ENCODE results near the gene ACTL10. TPM values are rescaled to one million over a fixed set of nuclear protein-coding genes. Genes with fewer than 3 reads are reported as not detected.
A peak's percentile ranks its signal among the peaks of the same experiment; 100 is the strongest.

Gene ACTL10
- polyA plus RNA-seq, 6 donors from 2014 or later: 1.2 to 4.8 (median 3.7) TPM; not detected in 1

- Mint-ChIP-seq H3K4me1 (peaks cover 0 to 13% (median 6%) of the 10 kb centered on the region in 3 donors), H3K36me3 (peaks cover 6 to 11% of the 10 kb centered on the region in 2 donors), H3K4me3 (peak overlapping the region in 1 of 8 donors; percentile 42), H3K27ac (no peak overlapping the region), H3K9me3 (no peaks in the 10 kb centered on the region), H3K27me3 (no peaks in the 10 kb centered on the region)
- no peak for ATAC-seq (ENCODE audit: low read depth in 2 of 2)
- DNase-seq: no peak
Observed at GRCh38 chr20:33707668-33708067, 40.9 kb downstream of the ACTL10 start.

DNA sequence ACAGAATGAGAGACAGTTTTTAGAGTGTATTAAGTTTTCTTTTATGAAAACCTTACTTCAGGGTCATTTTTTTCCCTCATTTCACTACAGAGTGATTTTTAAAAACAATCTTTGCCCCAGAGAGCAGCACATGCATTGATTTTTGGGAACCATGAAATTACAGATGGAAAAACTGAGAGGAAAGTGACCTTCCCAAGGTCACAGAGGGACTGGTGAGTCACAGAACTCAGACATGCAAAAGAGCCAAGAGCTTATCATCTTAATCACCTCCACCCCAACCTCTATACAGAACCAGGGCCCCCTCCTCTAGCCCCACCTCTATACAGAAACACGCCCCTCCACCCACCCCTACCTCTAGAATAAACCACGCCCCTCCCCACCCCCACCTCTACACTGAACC lies 42.7 kb downstream of the ACTL10 start:
- Mint-ChIP-seq H3K27ac (no peak overlapping the region), H3K27me3 (no peaks in the 10 kb centered on the region), H3K36me3 (peaks cover 17 to 26% of the 10 kb centered on the region in 2 donors), H3K4me3 (no peak overlapping the region), H3K9me3 (no peaks in the 10 kb centered on the region), H3K4me1 (peaks cover 0 to 20% (median 6%) of the 10 kb centered on the region in 3 donors)
- ATAC-seq (ENCODE audit: low read depth in 2 of 2) (no peak), DNase-seq (no peak)

- H3K9me3 Mint-ChIP-seq: no peaks in the 10 kb centered on the region
- no peak overlapping the region for H3K4me3 Mint-ChIP-seq
- peak overlapping the region in 1 of 6 donors; percentile 34 for H3K27ac Mint-ChIP-seq
- H3K27me3 Mint-ChIP-seq: no peaks in the 10 kb centered on the region
- H3K36me3 Mint-ChIP-seq: peaks cover 17 to 26% of the 10 kb centered on the region in 2 donors
- no peak for ATAC-seq (ENCODE audit: low read depth in 2 of 2)
- peaks cover 0 to 20% (median 6%) of the 10 kb centered on the region in 3 donors for H3K4me1 Mint-ChIP-seq
- no peak for DNase-seq
Observed at GRCh38 chr20:33709905-33710541, 43.3 kb downstream of the ACTL10 start.

DNA sequence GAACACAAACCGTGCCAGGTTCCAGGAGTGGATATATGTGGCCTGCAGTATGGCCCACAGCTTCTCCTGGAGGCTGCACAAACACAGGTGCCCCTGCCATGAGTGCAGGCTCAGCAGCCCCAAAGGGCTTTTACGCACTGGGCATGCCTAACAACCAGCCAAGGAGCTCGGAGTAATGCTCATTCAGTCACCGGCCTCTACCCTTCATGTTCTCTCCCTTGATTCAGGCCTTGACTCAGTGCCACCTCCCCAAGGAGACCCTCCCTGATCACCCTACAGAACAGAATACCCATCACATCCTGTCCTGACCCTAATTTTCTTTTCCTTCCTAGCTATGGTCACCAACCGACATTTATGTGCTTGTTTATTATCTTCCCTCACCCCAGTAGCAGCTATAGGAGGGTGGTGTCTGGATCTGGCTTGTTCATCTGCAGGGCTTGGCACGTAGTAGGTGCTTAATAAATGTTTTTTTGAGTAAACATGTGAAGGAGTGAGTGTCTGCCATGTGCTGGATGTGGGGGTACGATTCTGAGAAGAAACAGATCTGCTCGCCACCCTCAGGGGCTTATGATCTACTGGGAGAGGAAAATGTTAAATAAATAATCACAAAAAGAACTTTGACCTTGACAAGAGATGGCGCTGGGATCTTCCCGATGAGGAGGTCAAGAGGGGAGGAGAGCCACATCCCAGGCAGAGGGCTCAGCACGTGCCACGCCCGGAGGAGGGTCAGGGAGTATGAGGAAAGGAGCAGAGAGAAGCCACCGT lies 44.1 kb downstream of the ACTL10 start:
- H3K27ac Mint-ChIP-seq: peak overlapping the region in 1 of 6 donors; percentile 24
- ATAC-seq (ENCODE audit: low read depth in 2 of 2): no peak
- H3K4me1 Mint-ChIP-seq: peaks cover 0 to 20% (median 6%) of the 10 kb centered on the region in 3 donors
- peaks cover 17 to 26% of the 10 kb centered on the region in 2 donors for H3K36me3 Mint-ChIP-seq
- no peak for DNase-seq
- H3K4me3 Mint-ChIP-seq: no peak overlapping the region
- H3K27me3 Mint-ChIP-seq: no peaks in the 10 kb centered on the region
- no peaks in the 10 kb centered on the region for H3K9me3 Mint-ChIP-seq

GRCh38 chr20:33711446-33711738 lies 44.6 kb downstream of the ACTL10 start:
- H3K9me3 Mint-ChIP-seq: no peaks in the 10 kb centered on the region
- ATAC-seq (ENCODE audit: low read depth in 2 of 2) (no peak), DNase-seq (no peak)
- H3K27me3 Mint-ChIP-seq: no peaks in the 10 kb centered on the region
- peaks cover 0 to 23% (median 6%) of the 10 kb centered on the region in 3 donors for H3K4me1 Mint-ChIP-seq
- peaks cover 22 to 26% of the 10 kb centered on the region in 2 donors for H3K36me3 Mint-ChIP-seq
- H3K4me3 Mint-ChIP-seq: no peak overlapping the region
- no peak overlapping the region for H3K27ac Mint-ChIP-seq

DNA sequence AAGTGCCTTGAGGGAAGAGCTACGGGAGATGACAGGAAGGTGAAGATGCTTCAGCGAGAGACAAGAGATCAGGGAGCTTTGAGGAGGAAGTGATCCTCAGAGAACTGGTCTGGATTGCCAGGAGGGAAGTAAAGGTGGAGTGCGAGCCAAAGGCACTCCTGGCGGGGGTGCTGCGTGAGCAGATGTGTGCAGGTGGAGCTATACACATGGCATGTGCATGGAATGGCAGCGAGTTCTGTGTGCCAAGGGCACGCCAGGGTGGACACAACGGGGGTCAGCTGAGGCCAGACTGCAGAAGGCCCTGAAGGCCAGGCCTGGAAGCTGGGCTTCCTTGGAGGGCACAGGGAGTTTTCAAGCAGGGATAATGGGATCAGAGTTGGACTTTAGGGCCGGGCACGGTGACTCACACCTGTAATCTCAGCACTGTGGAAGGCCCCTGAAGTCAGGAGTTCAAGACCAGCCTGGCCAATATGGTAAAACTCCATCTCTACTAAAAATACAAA lies 47.2 kb downstream of the ACTL10 start:
- Mint-ChIP-seq H3K27me3 (no peaks in the 10 kb centered on the region), H3K27ac (no peak overlapping the region), H3K4me1 (peaks cover 0 to 28% (median 13%) of the 10 kb centered on the region in 3 donors), H3K36me3 (peaks cover 17 to 26% of the 10 kb centered on the region in 2 donors), H3K4me3 (peak overlapping the region in 1 of 8 donors; percentile 20), H3K9me3 (no peaks in the 10 kb centered on the region)
- ATAC-seq (ENCODE audit: low read depth in 2 of 2) (no peak), DNase-seq (no peak)

DNA sequence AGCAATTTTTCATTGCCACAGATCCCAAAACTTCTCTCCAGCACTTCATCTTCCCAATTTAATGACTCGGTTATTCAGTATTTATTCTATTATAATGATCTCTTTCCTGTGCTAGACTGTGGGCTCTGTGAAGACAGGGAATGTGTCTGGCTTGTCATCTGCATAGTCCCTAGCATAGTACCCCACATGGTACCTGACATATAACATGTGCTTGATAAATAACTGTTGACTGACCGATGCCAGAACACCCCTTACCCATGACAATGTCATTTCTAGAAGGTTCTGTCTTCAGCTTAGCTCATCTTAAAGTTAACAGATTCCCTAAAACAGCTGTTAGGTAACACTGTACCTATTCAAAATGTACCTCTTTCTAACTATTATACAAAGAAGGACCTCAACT lies 49.8 kb downstream of the ACTL10 start:
- Mint-ChIP-seq H3K9me3 (peaks cover 0 to 4% (median 0%) of the 10 kb centered on the region in 7 donors), H3K36me3 (peaks cover 15 to 17% of the 10 kb centered on the region in 2 donors), H3K4me3 (no peak overlapping the region), H3K4me1 (peaks cover 19 to 33% (median 25%) of the 10 kb centered on the region in 3 donors), H3K27ac (no peak overlapping the region), H3K27me3 (no peaks in the 10 kb centered on the region)
- ATAC-seq (ENCODE audit: low read depth in 2 of 2): no peak
- no peak for DNase-seq

Other genes with a start within 250 kb of the ACTL10 start
- 1 to 10 TPM; 3.1 to 6.0 (median 3.9) TPM for gene SNTA1, start 223.2 kb upstream of the ACTL10 start, polyA plus RNA-seq (ENCODE audit: low read depth in 6 of 6)
- 10 to 100 TPM in 5 of 6 donors, 1 to 10 TPM in 1; 6.1 to 25.9 (median 15.4) TPM for gene CBFA2T2, start 176.8 kb upstream of the ACTL10 start, polyA plus RNA-seq (ENCODE audit: low read depth in 6 of 6)
- not detected for gene C20orf144, start 4.6 kb upstream of the ACTL10 start, polyA plus RNA-seq (ENCODE audit: low read depth in 6 of 6)
- 1 to 10 TPM in 1 of 6 donors, under 1 TPM in 2, not detected in 3; 0.74 to 1.0 (median 0.82) TPM for gene NECAB3, start 7.5 kb downstream of the ACTL10 start, polyA plus RNA-seq (ENCODE audit: low read depth in 6 of 6)
- under 1 TPM in 4 of 6 donors, not detected in 2; 0.16 to 0.78 (median 0.27) TPM for gene E2F1, start 19.4 kb downstream of the ACTL10 start, polyA plus RNA-seq (ENCODE audit: low read depth in 6 of 6)
- 10 to 100 TPM in 1 of 6 donors, 1 to 10 TPM in 4, not detected in 1; 7.0 to 10.6 (median 8.2) TPM for gene PXMP4, start 53.4 kb downstream of the ACTL10 start, polyA plus RNA-seq (ENCODE audit: low read depth in 6 of 6)
- 1 to 10 TPM; 1.1 to 4.5 (median 2.4) TPM for gene ZNF341, start 65.1 kb downstream of the ACTL10 start, polyA plus RNA-seq (ENCODE audit: low read depth in 6 of 6)
- 1 to 10 TPM; 1.3 to 8.0 (median 7.2) TPM for gene CHMP4B, start 144.4 kb downstream of the ACTL10 start, polyA plus RNA-seq (ENCODE audit: low read depth in 6 of 6)

Data from naive B cell (primary cell).